ENCODE data around the gene ANKRD33B.

Gene ANKRD33B

GRCh38 chr5:10702911-10703491 lies 139.1 kb downstream of the ANKRD33B start:
- DNase-seq: no peak

- no peak for DNase-seq
Observed at GRCh38 chr5:10703676-10704075, 139.8 kb downstream of the ANKRD33B start.

GRCh38 chr5:10704949-10705621 lies 141.2 kb downstream of the ANKRD33B start:
- no peak for DNase-seq

- no peak for DNase-seq
Observed at GRCh38 chr5:10705747-10706146, 141.9 kb downstream of the ANKRD33B start.

- no peak for DNase-seq
Observed at GRCh38 chr5:10706326-10706725, 142.5 kb downstream of the ANKRD33B start.

All from NCI-H510A treated with DMSO at 0.1 percent for 48 hours (cell line).